EH (cell line): ENCODE measurements around the gene CPSF4L.
A peak's percentile ranks its signal among the peaks of the same experiment; 100 is the strongest.
"Not testable (repeated sequence)": the region's sequence is repeated elsewhere in the genome, so short reads cannot be mapped to it uniquely, and the experiment has no call there.

Experiments
- DNase-seq: peaks from one replicate; pipeline ENCODE4 v3.0.0-alpha.2; 2015; ENCODE audit warnings: low read depth

The CPSF4L gene, protein sequence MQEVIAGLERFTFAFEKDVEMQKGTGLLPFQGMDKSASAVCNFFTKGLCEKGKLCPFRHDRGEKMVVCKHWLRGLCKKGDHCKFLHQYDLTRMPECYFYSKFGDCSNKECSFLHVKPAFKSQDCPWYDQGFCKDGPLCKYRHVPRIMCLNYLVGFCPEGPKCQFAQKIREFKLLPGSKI

DNA sequence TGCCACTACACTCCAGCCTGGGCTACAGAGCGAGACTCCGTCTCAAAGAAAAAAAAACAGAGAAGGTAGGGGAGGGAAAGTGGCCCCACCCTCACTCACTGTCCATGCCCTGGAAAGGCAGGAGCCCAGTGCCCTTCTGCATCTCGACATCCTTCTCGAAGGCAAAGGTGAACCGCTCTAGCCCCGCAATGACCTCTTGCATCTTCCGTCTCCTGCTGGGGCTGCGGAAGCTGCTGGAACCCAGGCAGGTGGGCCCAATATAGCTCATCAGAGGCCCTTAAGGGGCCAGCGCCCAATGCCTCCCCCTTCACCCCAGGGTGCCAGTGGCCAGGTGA, at the start of gene CPSF4L:
CPSF4L (minus strand) TSS at position 264 of the 335 bp plus-strand sequence; CDS start at position 202, 62 bp downstream.
- no peak for DNase-seq

DNA sequence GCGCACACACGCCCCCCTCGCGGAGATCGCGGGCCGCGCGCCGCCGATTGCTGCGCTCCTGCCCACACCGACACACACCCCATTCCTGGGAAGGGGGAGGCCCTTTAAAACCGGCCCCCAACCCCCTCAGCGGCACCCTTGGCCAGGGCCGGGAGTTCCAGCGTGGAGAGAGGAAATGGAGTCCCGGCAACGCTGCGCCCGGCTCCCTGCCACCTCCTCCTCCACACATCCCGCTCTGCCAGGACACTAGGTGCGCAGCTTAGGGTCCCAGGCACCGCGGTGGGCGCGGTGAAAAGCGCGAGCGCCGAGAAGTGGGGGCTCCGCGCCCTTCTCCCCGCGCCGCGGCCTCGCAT, 49.7 kb upstream of the CPSF4L start:
- no peak for DNase-seq

GRCh38 chr17:73309727-73310596, 48.3 kb upstream of the CPSF4L start:
- peak; percentile 42 for DNase-seq

DNA sequence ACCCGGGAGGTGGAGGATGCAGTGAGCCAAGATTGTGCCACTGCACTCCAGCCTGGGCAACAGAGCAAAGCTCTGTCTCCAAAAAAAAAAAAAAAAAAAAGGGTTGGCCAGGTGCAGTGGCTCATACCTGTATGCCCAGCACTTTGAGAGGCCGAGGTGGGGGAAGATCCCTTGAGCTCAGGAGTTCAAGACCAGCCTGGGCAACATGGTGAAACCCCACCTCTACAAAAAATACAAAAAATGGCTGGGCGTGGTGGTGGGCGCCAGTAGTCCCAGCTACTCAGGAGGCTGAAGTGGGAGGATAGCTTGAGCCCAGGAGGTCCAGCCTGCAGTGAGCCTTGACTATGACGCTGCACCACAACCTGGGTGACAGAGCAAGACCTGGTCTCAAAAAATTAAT, 47.3 kb upstream of the CPSF4L start:
- DNase-seq: not testable (repeated sequence)

DNA sequence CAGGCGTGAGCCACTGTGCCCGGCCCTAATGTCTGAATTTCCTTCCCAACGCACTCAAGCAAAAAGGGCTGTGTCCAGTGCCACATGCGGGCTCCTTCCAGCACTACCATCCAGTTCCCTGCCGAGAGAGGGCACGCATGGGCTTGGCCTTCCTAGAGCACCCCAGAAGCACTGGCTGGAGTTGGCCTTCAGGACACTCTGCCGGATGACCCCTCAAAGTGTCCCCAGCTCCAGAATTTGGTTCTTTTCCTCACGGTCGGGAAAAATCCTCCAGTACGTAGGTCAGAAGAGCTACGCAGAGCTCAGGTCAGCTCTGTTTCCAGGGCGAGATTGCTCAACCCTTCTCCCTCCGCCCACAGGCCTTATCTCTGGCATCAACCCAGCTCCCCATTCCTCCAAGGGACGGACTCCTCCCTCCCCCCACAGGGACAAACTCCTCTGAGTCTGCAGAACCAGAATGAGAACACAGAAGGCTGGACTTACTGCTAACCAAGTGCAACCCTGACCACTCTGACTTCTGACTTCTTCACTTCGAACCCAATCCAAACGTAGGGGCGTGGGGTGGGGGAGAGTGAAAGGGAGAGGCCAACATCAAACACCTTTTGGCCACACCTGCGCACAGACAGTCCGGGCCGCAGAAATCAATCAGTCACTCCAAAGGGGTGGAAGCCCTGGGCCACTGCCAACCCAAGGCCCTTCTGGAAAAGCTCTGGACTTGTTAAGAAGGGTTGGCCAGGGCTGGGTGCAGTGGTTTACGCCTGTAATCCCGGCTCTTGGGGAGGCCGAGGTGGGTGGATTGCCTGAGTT, 46.5 kb upstream of the CPSF4L start:
- peak; percentile 97 for DNase-seq

- no peak for DNase-seq
These were observed 45.5 kb upstream of the CPSF4L start for GRCh38 chr17:73307130-73307529.

DNA sequence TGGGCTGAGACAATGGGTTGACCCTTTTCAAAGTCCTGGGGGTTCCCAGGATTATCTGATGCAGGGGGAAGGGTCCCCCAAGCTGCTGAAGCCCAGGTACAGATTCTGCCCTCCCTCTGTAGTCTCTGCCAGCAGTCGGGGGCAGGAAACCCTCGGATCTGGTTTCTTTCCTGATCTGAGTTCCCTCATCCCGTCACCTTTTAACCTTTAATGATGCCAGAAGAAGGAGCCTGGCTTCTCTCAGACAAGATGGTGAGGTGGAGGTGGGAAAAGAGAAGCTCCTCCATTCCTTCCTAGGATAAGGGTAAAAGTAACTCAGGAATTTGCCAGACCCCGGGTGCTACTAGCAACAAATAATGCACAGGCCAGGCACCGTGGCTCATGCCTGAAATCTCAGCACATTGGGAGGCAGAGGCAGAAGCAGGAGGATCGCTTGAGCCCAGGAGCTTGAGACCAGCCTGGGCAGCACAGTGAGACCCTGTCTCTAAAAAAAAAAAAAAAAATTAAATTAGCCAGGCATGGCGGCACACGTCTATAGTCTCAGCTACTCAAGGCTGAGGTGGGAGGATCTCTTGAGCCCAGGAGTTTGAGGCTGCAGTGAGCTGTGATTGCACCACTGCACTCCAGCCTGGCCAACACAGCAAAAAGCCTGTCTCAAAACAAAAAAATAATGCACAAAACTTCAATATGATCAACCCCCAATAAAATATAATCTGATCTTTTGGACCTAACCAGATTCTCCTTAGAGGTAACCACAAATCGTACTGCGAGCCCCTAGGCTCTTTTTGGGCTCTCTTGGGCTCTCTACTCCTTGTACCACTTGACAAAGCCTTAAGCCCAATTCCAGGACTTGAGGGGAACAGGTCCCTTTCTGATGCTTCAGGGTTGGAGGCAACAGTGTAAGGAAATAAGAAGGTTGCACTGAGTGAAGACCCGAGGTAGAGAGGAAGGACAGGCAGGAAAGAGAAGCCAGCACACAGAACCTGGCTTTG, 44.5 kb upstream of the CPSF4L start:
- DNase-seq: no peak

- DNase-seq: peak; percentile 95
These were observed 43.5 kb upstream of the CPSF4L start for GRCh38 chr17:73304971-73305812.

DNA sequence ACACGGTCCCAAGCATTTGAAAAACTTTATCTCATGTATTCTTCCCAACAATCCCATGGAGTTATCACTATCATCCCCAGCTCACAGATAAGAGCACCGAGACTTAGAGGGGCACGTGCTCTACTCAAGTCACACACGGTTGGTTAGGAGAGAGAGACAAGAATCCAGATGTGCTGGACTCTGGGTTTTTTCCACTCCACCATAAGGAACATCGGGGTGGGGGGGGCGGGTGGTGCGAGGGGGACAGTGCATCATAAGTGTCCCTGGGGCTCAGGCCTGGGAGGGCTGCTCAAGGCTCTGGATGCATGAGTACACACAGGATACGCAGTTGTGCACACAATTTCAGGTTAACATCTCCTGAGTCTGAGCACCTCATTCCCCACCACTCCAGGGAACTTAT, 42.8 kb upstream of the CPSF4L start:
- no peak for DNase-seq

DNA sequence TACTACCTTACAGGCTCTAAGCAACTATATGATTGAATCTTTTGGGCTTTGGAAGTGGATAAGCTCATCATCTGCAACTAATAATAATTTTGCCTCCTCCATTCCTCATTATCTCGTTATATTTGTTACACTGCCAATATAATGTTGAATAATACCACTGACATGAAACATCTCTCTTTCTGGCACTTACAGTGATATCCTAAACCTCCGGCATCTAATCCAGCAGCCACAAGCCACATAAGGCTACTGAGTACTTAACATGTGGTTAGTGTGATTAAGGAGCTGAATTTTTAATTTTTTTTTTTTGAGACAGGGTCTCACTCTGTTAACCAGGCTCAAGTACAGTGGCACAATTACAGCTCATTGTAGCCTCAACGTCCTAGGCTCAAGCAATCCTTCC, 40.5 kb upstream of the CPSF4L start:
- DNase-seq: peak; percentile 68

- DNase-seq: peak; percentile 56
These were observed 39.7 kb upstream of the CPSF4L start for GRCh38 chr17:73301369-73301768.

DNA sequence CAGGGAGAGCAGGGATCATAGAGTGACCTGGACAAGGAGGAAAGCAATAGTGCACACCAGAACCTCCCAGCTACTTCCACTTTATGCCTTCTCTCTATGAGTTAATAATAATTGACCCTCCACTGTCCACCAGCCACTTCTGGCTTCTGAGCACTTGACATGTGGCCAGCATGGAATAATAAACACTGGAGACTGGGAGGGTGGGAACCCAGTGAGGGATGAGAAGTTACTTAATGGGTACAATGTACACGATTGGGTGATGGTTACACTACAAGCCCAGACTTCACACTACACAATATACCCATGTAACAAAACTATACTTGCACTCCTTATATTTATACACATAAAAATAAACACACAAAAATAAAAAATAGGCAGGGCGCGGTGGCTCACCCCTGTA, 38.7 kb upstream of the CPSF4L start:
- DNase-seq: peak; percentile 52

- peak; percentile 57 for DNase-seq
These were observed 36.5 kb upstream of the CPSF4L start for GRCh38 chr17:73297934-73298861.

DNA sequence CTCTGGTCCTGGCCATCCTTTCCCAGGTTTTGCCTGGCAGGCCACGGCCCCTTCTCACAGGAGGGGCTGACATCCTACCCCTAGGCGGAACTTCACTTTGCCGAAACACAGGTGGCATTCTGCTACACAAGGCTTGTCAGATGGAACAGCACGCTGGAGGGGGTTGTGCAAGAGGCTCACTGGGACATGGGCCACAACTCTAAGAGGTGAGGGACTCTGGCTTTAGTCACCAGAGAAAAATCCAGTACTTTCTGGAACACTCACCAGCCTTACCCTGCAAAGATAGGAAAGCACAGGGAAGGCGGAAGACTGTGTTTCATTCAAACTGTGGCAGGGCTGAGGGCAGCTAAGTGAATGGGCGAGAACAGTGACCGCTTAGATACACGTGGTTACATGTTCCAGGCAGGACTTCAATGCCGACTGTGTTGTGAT, 31.8 kb upstream of the CPSF4L start:
- DNase-seq: peak; percentile 92

DNA sequence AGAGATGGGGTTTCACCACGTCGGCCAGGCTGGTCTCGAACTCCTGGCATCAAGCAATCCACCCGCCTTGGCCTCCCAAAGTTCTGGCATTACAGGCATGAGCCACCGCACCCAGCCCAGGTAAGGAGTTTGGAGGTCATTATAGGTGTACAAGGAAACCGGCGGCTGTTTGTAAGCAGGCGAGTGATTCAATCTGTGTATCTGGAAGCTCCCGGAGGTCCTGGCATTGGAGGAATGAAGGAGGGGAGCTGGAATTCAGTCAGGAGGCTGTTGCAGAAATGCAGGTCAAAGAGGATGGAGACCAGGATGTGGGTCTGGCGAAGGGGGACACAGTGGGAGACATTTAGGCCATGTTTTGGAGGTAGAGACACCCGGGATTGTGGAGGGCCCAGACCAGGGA, 31.4 kb upstream of the CPSF4L start:
- DNase-seq: no peak

GRCh38 chr17:73292031-73292531, 30.4 kb upstream of the CPSF4L start:
- peak; percentile 89 for DNase-seq

GRCh38 chr17:73291260-73291801, 29.7 kb upstream of the CPSF4L start:
- peak; percentile 96 for DNase-seq

- no peak for DNase-seq
These were observed 28.9 kb upstream of the CPSF4L start for GRCh38 chr17:73290399-73291259.
